Measurements from ENCODE around the gene BEND3.

BEND3 gene

GRCh38 chr6:107045826-107046675, 69.3 kb downstream of the BEND3 start:
- no peaks in the 10 kb centered on the region for H3K79me2 ChIP-seq (ENCODE audit: insufficient read depth, low read depth)
- no peak for TF ChIP-seq CTCF (conservative IDR thresholded peaks at IDR 0.05; ENCODE audit: low read depth, low read length)

GRCh38 chr6:107033126-107033525, 82.2 kb downstream of the BEND3 start:
- no peaks in the 10 kb centered on the region for H3K36me3 ChIP-seq (ENCODE audit: insufficient read depth)
- H3K79me2 ChIP-seq (ENCODE audit: insufficient read depth, low read depth), result no peaks in the 10 kb centered on the region
- H3K9ac ChIP-seq, result no peak overlapping the region
- no peak overlapping the region for H3K27ac ChIP-seq
- H3K4me3 ChIP-seq (IDR thresholded peaks at IDR 0.05; ENCODE audit: insufficient read depth, low read depth, low read length), result no peak overlapping the region
- no peak for TF ChIP-seq CTCF (conservative IDR thresholded peaks at IDR 0.05; ENCODE audit: low read depth, low read length)
- H4K20me1 ChIP-seq (ENCODE audit: insufficient read depth), result no peaks in the 10 kb centered on the region
- H3K27me3 ChIP-seq (ENCODE audit: insufficient read depth, low read depth), result no peaks in the 10 kb centered on the region
- no peak overlapping the region for H3K4me2 ChIP-seq
- H2AFZ ChIP-seq (ENCODE audit: low read depth), result no peak overlapping the region
- H3K4me1 ChIP-seq (ENCODE audit: low read depth, poor library complexity, severe bottlenecking), result no peaks in the 10 kb centered on the region

More at GRCh38 chr6:107045826-107046675, 69.3 kb downstream of the BEND3 start:
- no peaks in the 10 kb centered on the region for H3K36me3 ChIP-seq (ENCODE audit: insufficient read depth)
- no peak overlapping the region for H3K4me3 ChIP-seq (IDR thresholded peaks at IDR 0.05; ENCODE audit: insufficient read depth, low read depth, low read length)
- peaks cover 23% of the 10 kb centered on the region for H3K4me1 ChIP-seq (ENCODE audit: low read depth, poor library complexity, severe bottlenecking)
- H3K27me3 ChIP-seq (ENCODE audit: insufficient read depth, low read depth), result no peaks in the 10 kb centered on the region
- no peak overlapping the region for H3K9ac ChIP-seq
- H3K4me2 ChIP-seq, result no peak overlapping the region
- no peak overlapping the region for H3K27ac ChIP-seq
- no peaks in the 10 kb centered on the region for H4K20me1 ChIP-seq (ENCODE audit: insufficient read depth)
- no peak overlapping the region for H2AFZ ChIP-seq (ENCODE audit: low read depth)

GRCh38 chr6:107032051-107032450, 83.3 kb downstream of the BEND3 start:
- Histone ChIP-seq H3K9ac (no peak overlapping the region), H3K79me2 (ENCODE audit: insufficient read depth, low read depth) (no peaks in the 10 kb centered on the region)

DNA sequence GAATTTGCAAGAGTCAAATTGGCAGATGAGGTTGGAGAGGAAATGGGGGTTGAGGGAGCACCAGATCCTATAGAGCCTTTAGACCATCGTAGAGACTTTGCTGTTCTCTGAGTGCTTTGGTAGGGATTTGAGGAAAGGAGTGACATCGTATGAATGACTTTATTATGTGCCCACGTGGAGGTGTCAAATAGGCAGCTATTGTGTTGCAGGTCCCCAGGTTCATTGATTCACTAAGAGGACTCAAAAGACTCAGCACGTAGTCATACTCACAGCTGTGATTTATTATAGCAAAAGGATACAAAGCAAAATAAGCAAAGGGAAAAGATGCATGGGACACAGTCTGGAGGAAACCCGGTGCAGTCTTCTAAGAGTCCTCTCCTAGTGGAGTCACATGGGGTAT, 85.2 kb downstream of the BEND3 start:
- no peak overlapping the region for H3K4me2 ChIP-seq
- TF ChIP-seq CTCF (conservative IDR thresholded peaks at IDR 0.05; ENCODE audit: low read depth, low read length), result no peak
- H3K4me1 ChIP-seq (ENCODE audit: low read depth, poor library complexity, severe bottlenecking), result no peaks in the 10 kb centered on the region
- no peak overlapping the region for H2AFZ ChIP-seq (ENCODE audit: low read depth)
- no peak overlapping the region for H3K27ac ChIP-seq
- no peaks in the 10 kb centered on the region for H3K36me3 ChIP-seq (ENCODE audit: insufficient read depth)
- H3K9ac ChIP-seq, result no peak overlapping the region
- H4K20me1 ChIP-seq (ENCODE audit: insufficient read depth), result no peaks in the 10 kb centered on the region
- no peak overlapping the region for H3K4me3 ChIP-seq (IDR thresholded peaks at IDR 0.05; ENCODE audit: insufficient read depth, low read depth, low read length)
- no peaks in the 10 kb centered on the region for H3K27me3 ChIP-seq (ENCODE audit: insufficient read depth, low read depth)
- no peaks in the 10 kb centered on the region for H3K79me2 ChIP-seq (ENCODE audit: insufficient read depth, low read depth)

More at GRCh38 chr6:107032051-107032450, 83.3 kb downstream of the BEND3 start:
- Histone ChIP-seq H3K4me3 (IDR thresholded peaks at IDR 0.05; ENCODE audit: insufficient read depth, low read depth, low read length) (no peak overlapping the region), H4K20me1 (ENCODE audit: insufficient read depth) (no peaks in the 10 kb centered on the region), H3K27me3 (ENCODE audit: insufficient read depth, low read depth) (no peaks in the 10 kb centered on the region), H3K4me1 (ENCODE audit: low read depth, poor library complexity, severe bottlenecking) (no peaks in the 10 kb centered on the region), H3K27ac (no peak overlapping the region), H3K36me3 (ENCODE audit: insufficient read depth) (no peaks in the 10 kb centered on the region), H3K4me2 (no peak overlapping the region), H2AFZ (ENCODE audit: low read depth) (no peak overlapping the region)
- TF ChIP-seq CTCF (conservative IDR thresholded peaks at IDR 0.05; ENCODE audit: low read depth, low read length), result no peak
